GM19324 (cell line): ENCODE results near the gene FAM72A.
"Not testable (repeated sequence)": the region's sequence is repeated elsewhere in the genome, so short reads cannot be mapped to it uniquely, and the experiment has no call there.

ENCODE experiments used
- ATAC-seq: cut with Tn5 transposase; IDR thresholded peaks from one replicate; pipeline ENCODE4 v1.9.1; 2021; ENCODE audit warnings: mild to moderate bottlenecking, moderate library complexity; ENCODE audit not compliant: unreplicated experiment, low FRiP score

The FAM72A gene

GRCh38 chr1:206173110-206173719 is 29.4 kb downstream of the FAM72A start:
- ATAC-seq = not testable (repeated sequence)

DNA sequence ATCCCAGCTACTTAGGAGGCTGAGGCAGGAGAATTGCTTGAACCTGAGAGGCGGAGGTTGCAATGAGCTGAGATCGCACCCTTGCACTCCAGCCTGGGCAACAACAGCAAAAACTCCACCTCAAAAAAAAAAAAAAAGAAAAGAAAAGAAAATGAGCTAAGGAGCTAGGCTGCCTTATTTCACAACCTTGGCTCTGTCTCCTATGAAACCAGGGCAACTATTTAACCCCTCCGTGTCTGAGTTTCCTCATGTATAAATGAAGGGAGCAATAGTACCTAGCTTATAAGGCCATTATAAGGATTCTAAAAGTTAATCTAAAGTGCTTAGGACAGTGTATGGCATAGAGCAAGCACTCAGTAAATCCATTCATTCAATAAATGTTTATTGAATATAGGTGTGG is 32.8 kb downstream of the FAM72A start:
- ATAC-seq = not testable (repeated sequence)

DNA sequence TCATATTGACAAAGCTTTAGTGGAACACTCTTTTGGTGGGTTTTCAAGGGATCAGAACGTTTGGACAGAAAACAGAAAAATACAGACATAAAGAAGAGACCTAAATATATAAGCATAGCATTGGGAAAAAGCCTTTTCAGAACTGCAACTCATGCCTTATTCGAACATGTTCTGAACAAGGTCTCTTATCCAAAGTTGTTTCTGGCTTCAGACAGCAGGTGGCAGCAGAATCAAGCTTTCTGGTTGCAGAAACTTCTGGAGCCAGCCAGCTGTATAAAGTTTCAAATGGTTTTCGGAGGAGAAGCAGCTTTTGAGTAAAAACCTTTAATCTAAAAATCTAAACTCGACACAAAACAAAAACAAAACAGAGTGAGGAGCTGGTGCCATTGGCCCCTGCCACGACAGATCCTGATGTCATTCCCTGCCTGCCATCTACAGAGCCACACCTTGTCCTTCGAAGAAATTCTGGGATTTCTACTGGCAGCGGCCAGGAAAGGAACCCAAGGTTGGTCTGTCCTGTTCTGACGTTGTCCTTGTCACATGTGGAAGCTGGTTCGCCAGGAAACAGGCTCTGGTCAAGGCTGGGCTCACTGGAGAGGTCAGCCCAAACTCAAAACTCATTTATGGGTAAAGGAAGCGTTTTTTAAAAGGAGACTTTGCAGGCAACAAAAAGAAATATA is 35.1 kb downstream of the FAM72A start:
- not testable (repeated sequence) for ATAC-seq

- ATAC-seq = no peak
These were observed 56.8 kb downstream of the FAM72A start for GRCh38 chr1:206145771-206146290.

GRCh38 chr1:206144605-206145004 is 58.0 kb downstream of the FAM72A start:
- ATAC-seq = no peak

- no peak for ATAC-seq
These were observed 59.0 kb downstream of the FAM72A start for GRCh38 chr1:206143537-206144172.

GRCh38 chr1:206142770-206143169 is 59.9 kb downstream of the FAM72A start:
- ATAC-seq = no peak

GRCh38 chr1:206142011-206142410 is 60.6 kb downstream of the FAM72A start:
- ATAC-seq = no peak

DNA sequence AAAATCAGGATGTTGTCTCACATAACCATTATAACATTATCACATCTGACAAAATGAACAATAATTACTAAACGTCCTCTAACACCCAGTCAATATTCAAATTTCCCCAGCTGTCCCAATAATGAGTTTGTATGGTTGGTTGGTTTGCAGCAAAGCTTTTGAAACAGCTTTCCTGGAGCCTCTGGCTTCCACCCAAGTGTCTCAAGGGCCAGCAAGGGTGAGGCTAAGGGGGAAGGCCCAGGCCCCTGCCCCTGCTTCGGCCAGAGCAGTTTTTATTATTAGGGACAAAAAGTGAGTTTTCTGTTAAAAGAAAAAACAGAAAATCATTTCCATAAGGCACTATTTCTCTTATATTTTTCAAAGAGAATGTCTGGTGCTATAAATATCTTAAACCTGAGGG is 66.4 kb downstream of the FAM72A start:
- ATAC-seq = no peak
